ENCODE data around the gene WDR70.
"Not testable (repeated sequence)": the region's sequence is repeated elsewhere in the genome, so short reads cannot be mapped to it uniquely, and the experiment has no call there.

WDR70 gene

GRCh38 chr5:37570597-37570996, 191.5 kb downstream of the WDR70 start:
- DNase-seq (ENCODE audit: low spot score): no peak

DNA sequence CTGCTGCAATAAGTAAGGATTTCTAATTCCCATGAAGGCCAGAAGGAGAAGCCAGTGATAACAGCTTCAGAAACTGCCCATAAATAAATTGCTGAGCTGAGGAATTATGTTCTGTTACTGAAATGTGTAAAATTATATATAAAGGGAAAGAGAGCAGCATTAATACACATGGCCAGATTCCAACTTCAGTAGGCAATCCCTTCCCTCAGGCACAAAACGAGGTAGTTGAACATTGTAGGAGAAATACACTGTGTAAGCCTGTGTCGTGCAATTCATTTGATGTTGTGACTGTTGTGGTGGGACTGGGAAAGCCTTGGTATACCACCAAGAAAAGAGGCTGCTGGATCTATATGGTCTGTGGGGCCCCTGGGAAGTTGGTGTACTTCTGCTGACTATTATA, 192.9 kb downstream of the WDR70 start:
- DNase-seq (ENCODE audit: low spot score): no peak

DNA sequence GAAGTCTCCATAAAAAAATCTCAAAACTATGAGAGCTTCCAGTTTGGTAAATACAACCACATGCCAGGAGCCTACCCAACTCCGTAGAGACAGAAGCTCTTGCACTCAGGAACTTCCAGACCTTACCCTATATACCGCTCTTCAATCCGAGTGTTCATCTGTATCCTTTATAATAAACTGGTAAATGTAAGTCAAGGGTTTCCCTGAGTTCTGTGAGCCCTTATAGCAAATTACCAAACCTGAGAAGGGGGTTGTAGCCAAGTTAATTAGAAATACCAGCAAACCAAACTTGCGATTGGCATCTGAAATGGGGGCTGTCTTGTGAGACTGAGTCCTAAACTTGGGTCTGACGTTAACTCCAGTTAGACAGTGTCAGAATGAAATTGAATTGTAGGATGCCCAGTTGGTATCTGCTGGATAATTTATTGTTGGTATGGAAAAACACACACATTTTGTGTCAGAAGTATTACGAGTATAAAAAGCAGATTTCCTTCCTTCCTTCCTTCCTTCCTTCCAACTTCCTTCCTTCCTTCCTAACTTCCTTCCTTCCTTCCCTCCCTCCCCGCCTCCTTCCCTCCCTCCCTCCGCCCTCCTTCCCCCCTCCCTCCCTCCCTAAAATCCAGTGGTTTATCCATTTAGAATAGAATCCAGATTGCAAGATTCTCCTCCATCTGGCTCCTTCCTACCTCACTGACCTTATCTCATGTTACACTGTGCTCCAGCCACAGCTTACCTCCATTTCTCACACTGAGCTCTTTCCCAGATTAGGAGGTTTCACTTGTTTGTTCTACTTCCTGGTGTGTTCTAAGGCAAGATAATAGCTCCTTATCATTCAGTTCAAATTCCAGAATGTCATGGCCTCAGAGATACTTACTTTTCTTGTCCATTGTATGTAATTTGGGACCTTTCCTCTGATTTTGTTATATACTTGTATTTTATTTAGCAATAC, 196.7 kb downstream of the WDR70 start:
- DNase-seq (ENCODE audit: low spot score): no peak

DNA sequence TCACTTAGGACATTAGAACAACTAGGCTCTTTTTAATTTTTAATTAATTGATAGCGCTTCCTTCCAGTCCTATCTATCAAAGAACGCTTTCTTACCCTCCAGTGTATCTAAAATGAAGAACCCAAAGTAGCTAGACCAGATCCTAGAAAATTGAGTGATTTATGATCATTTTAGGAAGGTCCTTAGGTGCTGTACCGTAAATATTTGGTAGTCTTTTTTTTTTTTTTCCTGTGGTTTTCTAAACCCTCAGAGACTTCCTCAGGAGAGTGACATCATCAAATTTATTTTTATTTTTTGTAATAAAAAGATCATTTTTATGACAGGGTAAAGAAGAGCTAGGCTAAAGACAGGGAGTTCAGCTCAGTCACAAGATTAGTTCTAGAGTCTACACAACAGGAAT, 197.4 kb downstream of the WDR70 start:
- no peak for DNase-seq (ENCODE audit: low spot score)

- DNase-seq (ENCODE audit: low spot score): no peak
Measured at GRCh38 chr5:37578176-37578575, 199.1 kb downstream of the WDR70 start.

GRCh38 chr5:37580106-37580505, 201.0 kb downstream of the WDR70 start:
- DNase-seq (ENCODE audit: low spot score): no peak

GRCh38 chr5:37582202-37582601, 203.1 kb downstream of the WDR70 start:
- no peak for DNase-seq (ENCODE audit: low spot score)

DNA sequence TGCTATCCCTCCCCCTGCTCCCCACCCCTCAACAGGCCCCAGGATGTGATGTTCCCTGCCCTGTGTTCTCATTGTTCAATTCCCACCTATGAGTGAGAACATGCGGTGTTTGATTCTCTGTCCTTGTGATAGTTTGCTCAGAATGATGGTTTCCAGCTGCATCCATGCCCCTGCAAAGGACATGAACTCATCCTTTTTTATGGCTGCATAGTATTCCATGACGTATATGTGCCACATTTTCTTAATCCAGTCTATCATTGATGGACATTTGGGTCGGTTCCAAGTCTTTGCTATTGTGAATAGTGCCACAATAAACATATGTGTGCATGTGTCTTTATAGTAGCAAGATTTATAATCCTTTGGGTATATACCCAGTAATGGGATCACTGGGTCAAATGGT, 214.2 kb downstream of the WDR70 start:
- DNase-seq (ENCODE audit: low spot score): not testable (repeated sequence)

GRCh38 chr5:37594864-37595263, 215.7 kb downstream of the WDR70 start:
- not testable (repeated sequence) for DNase-seq (ENCODE audit: low spot score)

DNA sequence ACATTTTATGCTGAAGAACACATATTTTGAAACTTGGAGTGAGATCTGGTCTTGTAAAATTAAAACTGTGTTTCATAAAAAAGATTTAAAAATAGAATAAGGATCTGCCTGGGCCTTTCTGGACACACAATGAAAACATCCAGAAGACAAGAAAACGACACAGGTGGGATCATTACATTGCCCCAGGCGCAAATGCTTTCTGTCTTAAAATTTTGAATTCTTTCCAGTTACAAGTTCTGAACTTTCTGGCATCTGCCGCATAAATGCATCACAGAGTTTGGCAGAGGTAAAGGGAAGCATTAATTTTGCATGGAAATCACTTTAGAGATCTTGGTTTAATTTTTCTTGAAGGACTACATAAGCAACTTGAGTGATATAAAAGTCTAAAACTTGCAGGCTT, 219.6 kb downstream of the WDR70 start:
- no peak for DNase-seq (ENCODE audit: low spot score)

DNA sequence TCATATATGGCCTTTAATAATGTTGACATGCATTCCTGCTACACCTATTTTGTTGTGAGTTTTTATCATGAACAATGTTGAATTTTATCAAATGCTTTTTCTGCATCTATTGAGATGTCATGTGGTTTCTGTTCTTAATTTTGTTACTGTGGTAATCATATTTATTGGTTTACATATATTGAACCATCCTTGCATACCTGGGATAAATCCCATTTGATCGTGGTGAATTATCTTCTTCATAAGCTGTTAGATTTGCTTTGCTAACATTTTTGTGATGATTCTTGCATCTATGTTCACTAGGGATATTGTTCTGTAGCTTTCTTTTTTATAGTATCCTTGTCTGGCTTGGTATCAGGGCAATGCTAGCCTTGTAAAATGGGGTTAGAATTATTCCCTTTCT, 222.0 kb downstream of the WDR70 start:
- no peak for DNase-seq (ENCODE audit: low spot score)

- no peak for DNase-seq (ENCODE audit: low spot score)
Measured at GRCh38 chr5:37603072-37603471, 224.0 kb downstream of the WDR70 start.

DNA sequence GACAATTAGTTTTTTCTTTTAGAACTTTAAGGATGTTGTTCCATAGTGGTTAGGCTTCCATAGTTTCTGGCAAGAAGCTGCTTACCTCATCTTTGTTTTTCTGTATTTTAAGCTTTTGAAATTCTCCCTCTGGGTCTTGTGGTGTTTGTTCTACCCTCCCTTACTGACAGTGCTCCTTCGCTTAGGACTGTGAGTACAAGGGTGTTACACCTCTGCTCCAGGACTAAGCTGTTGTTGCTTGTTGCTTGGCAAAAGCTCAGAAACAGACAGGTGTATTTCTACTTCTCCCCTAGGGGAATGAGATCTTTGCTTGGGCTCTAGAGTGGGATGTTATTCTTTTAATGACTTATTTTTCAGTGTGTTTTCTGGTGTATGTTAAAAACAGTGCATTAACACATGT, 225.2 kb downstream of the WDR70 start:
- DNase-seq (ENCODE audit: low spot score): no peak

DNA sequence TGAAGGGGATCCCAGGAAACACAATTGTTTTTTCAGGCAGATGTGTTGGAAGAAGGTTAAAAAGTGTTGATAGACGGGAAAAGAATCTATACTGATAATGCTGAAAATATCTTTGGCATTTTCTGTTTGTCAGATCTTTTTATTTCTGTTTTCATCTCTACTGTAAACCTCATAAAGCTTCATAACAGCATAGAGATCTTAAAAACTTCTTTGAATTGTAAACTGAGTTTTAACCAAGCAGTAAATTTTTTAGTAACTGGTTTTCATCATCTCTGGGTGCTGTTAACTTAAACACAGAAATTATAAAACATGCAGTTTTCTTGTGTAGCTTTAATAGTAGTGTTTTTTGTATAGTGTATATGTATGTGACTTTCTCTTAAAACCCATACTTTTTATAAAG, 227.0 kb downstream of the WDR70 start:
- DNase-seq (ENCODE audit: low spot score): no peak

- DNase-seq (ENCODE audit: low spot score): no peak
Measured at GRCh38 chr5:37606632-37607248, 227.6 kb downstream of the WDR70 start.

GRCh38 chr5:37615184-37615583, 236.1 kb downstream of the WDR70 start:
- DNase-seq (ENCODE audit: low spot score): no peak

DNA sequence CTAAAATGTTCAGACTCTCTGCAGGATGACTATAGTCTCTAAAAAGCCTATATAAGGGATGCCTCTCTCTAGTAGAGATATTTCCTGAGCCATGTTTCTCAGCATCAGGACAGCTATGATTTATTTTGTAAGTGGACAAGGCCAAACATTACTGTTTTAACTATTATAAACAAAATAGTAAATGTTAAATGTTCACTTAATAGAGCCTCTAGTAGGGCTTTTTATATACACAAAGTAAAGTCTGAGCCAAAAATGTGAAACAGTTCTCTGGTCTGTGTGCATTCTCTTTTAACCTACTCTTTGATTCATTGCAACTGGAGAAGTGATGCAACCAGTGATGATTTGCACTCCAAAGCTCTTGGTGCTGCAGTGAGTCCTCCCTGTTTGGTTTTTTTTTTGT, 240.2 kb downstream of the WDR70 start:
- no peak for DNase-seq (ENCODE audit: low spot score)

DNA sequence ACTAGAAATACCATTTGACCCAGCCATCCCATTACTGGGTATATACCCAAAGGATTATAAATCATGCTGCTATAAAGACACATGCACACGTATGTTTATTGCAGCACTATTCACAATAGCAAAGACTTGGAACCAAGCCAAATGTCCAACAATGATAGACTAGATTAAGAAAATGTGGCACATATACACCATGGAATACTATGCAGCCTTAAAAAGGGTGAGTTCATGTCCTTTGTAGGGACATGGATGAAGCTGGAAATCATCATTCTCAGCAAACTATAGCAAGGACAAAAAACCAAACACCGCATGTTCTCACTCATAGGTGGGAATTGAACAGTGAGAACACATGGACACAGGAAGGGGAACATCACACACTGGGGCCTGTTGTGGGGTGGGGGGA, 243.2 kb downstream of the WDR70 start:
- not testable (repeated sequence) for DNase-seq (ENCODE audit: low spot score)

GRCh38 chr5:37626266-37626665, 247.1 kb downstream of the WDR70 start:
- no peak for DNase-seq (ENCODE audit: low spot score)

GRCh38 chr5:37628876-37629275, 249.8 kb downstream of the WDR70 start:
- no peak for DNase-seq (ENCODE audit: low spot score)

DNA sequence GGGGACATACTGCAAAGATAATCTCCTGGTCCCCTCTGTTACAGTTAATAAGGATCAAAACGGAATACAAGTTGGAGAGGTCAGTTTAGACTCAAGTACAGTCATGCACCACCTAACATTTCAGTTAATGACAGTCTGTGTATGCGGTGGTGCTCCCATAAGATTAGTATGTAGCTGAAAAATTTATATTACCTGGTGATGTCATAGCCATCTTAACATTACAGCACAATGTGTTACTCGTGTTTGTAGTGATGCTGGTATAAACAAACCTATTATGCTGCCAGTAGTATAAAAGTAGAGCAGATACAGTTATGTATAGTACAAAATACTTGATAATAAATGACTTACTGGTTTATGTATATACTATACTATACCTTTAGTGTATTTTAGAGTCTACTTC, 252.8 kb downstream of the WDR70 start:
- no peak for DNase-seq (ENCODE audit: low spot score)

- DNase-seq (ENCODE audit: low spot score): no peak
Measured at GRCh38 chr5:37637165-37637845, 258.2 kb downstream of the WDR70 start.

- DNase-seq (ENCODE audit: low spot score): no peak
Measured at GRCh38 chr5:37638897-37639296, 259.8 kb downstream of the WDR70 start.

Data from CD4-positive, alpha-beta T cell treated with Interleukin-15 for 4 hours (primary cell).